NCI-H146 treated with DMSO at 0.1 percent for 48 hours (cell line): Measurements from ENCODE around the gene LRRC51.
"Not testable (repeated sequence)": the region's sequence is repeated elsewhere in the genome, so short reads cannot be mapped to it uniquely, and the experiment has no call there.

Experiments
- DNase-seq: peaks from one replicate; lab custom pipeline; 2025; ENCODE audit not compliant: unreplicated experiment; lab: John Stamatoyannopoulos, UW

LRRC51 gene

DNA sequence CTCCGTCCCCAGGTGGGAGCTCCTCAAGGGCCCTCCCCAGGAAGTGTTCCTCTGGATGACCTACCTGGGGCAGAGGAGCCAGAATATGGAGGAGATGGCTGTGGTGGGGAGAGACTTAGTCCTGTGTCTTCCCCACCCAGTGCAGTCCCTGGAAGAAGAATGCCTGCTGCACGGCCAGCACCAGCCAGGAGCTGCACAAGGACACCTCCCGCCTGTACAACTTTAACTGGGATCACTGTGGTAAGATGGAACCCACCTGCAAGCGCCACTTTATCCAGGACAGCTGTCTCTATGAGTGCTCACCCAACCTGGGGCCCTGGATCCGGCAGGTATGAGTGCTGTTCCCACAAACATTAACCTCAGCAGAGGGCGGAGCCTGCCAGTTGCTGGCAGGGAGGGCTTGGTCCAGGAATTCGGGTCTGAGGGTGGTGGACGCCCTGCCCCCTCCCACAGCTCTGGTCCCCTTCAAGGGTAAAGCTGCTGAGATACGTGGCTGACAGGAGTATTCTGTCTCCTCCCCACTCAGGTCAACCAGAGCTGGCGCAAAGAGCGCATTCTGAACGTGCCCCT is 58.3 kb downstream of the LRRC51 start:
- DNase-seq = no peak

DNA sequence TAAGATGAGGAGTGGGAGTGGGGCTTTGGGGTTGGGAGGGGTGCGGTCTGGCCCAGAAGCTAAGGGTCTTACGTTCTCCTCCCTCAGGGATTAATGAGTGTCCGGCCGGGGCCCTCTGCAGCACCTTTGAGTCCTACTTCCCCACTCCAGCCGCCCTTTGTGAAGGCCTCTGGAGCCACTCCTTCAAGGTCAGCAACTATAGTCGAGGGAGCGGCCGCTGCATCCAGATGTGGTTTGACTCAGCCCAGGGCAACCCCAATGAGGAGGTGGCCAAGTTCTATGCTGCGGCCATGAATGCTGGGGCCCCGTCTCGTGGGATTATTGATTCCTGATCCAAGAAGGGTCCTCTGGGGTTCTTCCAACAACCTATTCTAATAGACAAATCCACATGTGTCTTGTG is 58.9 kb downstream of the LRRC51 start:
- no peak for DNase-seq

- no peak for DNase-seq
Observed at GRCh38 chr11:72140661-72141060, 60.0 kb downstream of the LRRC51 start.

DNA sequence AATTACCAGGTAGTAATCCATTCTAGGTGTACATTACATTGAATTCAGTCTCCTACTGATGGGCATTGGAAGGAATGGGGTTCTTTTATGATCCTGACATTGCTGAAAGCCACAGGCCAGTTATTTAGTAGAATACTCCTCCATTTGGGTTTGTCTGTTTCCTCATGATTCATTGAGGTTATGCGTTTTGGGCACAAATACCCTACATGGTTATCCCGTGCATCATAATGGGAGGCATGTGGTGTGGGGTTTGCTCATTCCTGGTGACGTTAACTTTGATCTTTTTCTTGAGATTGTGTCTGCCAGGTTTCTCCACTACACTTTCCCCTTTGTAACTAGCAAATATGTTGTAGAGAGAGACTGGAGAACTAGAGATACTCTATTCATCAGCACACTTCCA is 60.4 kb downstream of the LRRC51 start:
- no peak for DNase-seq

- not testable (repeated sequence) for DNase-seq
Observed at GRCh38 chr11:72142086-72142485, 61.4 kb downstream of the LRRC51 start.

GRCh38 chr11:72142543-72142942 is 61.9 kb downstream of the LRRC51 start:
- DNase-seq = not testable (repeated sequence)

DNA sequence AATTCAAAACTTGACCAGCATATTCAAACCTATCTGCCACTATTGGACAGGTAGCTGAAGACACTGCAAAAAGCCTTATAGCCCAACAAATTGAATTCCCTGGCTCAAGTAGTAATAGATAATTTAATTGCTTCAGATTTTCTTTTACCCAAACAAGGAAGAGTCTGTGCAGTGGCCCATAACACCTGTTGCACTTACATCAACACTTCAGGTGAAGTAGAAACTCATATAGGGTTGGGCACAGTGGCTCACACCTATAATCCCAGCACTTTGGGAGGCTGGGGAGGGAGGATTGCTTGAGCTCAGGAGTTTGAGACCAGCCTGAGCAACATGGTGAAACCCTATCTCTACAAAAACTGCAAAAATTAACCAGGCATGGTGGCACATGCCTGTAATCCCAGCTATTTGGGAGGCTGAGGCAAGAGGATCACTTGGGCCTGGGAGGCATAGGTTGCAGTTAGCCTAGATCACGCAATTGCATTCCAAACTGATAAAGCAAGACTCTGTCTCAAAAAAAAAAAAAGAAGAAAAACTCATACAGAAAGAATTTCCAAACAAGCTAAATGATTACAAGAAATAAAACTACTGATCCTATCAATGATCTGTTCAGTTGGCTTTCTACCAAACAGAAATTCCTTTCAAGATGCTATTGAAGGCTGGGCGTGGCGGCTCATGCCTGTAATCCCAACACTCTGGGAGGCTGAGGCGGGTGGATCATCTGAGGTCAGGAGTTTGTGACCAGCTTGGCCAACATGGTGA is 64.3 kb downstream of the LRRC51 start:
- no peak for DNase-seq
